NB4 (cell line): ENCODE data around the gene PDK2.

ENCODE experiments used
- CTCF ChIP-seq: IDR thresholded peaks from one replicate; pipeline ENCODE4 v1.5.1; 2012; ENCODE audit warnings: low read depth, low read length
- POLR2A ChIP-seq: IDR thresholded peaks from 2 replicates; pipeline ENCODE4 v1.6.1; 2011; ENCODE audit warnings: mild to moderate bottlenecking; ENCODE audit not compliant: insufficient read length; ENCODE audit errors: extremely low read depth
- TF ChIP-seq, protein P1 (sequence below): IDR thresholded peaks from 2 replicates; pipeline ENCODE4 v1.6.1; 2011; ENCODE audit warnings: low read depth, low read length

- TF ChIP-seq CTCF, result no peak
- TF ChIP-seq, protein P1, sequence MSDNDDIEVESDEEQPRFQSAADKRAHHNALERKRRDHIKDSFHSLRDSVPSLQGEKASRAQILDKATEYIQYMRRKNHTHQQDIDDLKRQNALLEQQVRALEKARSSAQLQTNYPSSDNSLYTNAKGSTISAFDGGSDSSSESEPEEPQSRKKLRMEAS, result no peak
- no peak for TF ChIP-seq POLR2A
These were observed 27.8 kb downstream of the PDK2 start for GRCh38 chr17:50122945-50123344.
